GM12875 (cell line): ENCODE data around the gene IGDCC3.

ENCODE experiments used
- H3K4me3 ChIP-seq: one replicate; pipeline ENCODE4 v1.5.1; 2011; ENCODE audit warnings: low read depth, low read length, control low read depth
- TF ChIP-seq, protein P1 (sequence below): IDR thresholded peaks from 2 replicates; pipeline ENCODE4 v1.5.1; 2011; ENCODE audit warnings: low read depth, mild to moderate bottlenecking, control low read depth, inconsistent platforms, low read length, moderate library complexity, borderline replicate concordance; ENCODE audit not compliant: insufficient read depth

IGDCC3 gene

DNA sequence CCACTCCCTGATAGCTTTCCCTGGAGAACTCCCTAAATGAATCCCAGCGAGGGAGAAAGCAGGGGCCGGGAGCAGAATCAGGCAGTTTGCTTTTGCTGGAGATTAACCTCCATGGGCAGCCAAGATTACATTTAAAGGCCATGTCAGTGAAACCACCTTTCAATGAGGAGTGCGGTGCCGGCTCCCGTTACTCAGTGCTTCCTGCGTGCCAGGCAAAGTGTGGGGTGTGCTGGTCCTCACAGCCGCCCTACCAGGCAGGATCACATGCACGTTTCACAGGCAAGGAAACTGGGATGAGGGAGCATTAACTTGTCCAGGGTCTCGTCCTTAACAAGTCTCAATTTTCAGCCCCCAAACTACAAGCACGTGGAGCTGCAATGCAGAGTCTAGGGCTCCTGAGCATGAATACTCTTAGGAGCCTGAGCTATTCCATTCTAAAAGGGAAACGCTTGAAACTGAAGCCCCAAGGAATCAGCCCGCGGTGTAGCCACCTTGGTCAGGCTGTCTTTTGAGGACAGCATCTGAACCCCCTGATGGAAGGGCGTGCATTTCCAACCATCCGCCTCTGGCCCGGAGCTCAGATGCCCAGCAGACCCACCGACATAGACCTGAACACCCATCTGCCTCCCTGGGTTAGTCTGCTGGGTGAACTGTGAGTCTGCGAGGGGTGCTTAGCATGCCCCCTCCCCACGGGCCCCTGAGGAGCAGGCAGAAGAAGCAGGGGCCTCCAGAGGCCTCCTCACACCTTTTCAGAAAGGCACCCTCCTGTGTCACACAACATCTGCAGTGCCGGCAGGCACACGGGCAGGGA, 5.6 kb downstream of the IGDCC3 start:
- H3K4me3 ChIP-seq: no peak overlapping the region
- TF ChIP-seq, protein P1, sequence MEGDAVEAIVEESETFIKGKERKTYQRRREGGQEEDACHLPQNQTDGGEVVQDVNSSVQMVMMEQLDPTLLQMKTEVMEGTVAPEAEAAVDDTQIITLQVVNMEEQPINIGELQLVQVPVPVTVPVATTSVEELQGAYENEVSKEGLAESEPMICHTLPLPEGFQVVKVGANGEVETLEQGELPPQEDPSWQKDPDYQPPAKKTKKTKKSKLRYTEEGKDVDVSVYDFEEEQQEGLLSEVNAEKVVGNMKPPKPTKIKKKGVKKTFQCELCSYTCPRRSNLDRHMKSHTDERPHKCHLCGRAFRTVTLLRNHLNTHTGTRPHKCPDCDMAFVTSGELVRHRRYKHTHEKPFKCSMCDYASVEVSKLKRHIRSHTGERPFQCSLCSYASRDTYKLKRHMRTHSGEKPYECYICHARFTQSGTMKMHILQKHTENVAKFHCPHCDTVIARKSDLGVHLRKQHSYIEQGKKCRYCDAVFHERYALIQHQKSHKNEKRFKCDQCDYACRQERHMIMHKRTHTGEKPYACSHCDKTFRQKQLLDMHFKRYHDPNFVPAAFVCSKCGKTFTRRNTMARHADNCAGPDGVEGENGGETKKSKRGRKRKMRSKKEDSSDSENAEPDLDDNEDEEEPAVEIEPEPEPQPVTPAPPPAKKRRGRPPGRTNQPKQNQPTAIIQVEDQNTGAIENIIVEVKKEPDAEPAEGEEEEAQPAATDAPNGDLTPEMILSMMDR: no peak

DNA sequence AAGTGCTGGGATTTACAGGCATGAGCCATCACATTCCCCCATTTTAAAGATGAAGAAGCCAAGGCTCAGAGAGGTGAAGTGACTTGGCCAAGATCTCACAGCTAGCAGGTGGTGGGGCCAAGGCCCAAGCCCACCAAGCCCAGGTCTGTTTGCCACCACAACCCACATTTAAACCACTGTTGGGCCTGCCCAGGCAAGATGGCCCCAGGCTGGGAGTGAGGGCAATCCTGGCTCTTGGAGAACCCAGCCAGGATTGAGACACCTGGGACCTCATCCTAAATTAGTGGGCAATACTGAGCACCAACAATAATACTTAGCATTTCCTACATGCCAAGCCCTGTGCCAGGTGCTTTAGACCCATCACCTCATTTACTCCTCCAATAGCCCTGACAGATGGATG, 6.9 kb downstream of the IGDCC3 start:
- TF ChIP-seq, protein P1: no peak
- H3K4me3 ChIP-seq: no peak overlapping the region

DNA sequence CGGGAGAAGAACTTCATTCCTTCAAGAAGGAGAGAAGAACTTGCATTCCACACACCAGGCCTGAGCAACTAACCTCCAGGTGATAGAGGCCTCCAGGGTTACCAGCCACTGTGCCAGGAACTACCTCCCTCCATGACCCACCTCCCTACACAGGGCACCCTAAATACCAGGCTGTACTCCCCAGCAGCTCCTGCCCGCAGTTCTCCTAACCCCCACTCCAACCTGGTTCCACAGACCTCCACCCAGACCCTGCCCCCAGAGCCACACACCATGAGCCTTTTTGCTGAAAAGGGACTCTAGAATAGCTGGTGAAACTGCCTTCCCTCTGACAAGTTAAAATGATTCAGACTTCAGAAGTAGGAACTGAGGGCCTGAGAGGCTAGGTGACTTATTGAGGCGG, 8.2 kb downstream of the IGDCC3 start:
- TF ChIP-seq, protein P1: no peak
- no peak overlapping the region for H3K4me3 ChIP-seq

DNA sequence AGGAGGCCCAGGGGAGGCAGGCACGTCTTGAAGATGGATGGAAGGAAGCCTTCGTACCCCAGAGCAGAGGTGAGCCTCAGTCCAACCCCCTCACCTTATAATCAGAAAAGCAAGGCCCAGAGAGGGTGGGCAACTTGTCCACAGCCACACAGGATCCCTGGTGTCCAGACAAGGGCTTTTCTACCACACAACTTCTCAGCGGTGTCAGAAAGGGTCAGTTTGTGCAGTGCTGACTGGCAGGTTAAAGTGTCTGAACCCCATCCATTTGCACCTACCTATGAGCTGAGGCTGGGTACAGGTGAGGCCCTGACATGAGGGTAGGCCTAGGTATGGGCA, 8.6 kb downstream of the IGDCC3 start:
- TF ChIP-seq, protein P1: no peak
- H3K4me3 ChIP-seq: no peak overlapping the region

DNA sequence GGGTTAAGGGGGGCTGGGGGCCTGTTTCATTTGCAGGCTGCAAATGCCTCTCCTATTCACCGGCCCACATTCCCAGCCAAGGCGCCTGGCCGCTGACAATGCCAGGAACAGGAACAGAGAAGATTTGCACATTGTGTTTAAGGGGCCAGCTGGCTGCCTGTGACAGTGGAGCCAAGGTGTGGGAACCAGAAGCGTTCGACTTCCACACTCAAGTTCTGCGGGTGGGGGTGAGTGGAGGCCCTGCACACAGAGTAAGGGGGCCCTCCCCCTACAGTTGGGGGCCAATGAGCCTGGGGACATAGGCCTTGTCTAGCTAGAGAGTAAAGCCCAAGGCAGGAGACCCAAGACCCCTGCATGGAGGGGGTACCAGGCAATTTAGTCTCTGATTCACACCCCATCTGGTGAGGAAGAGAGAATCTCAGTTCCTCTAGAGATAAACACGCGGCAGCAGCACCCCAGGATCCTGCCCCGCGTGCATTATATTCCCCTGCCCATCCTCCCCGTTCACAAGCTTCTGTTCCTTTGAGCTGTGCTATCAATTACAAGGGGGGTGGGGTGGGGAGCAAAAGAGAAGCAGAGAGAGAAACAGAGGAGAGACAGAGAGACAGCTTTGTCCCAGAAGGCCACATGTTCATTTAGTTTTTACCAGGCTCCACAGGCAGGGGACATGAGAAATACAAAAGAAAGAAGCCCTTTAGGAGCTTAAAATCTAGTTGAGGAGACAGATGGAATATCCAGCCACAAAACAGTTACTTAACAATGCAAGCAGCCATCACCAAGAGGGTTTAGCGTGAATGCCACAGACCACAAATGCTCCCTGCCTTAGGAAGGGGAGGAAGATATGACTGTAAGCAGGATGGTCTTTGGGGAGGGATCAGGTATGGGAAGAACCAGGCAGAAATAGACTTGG, 9.2 kb downstream of the IGDCC3 start:
- no peak overlapping the region for H3K4me3 ChIP-seq
- TF ChIP-seq, protein P1: no peak

DNA sequence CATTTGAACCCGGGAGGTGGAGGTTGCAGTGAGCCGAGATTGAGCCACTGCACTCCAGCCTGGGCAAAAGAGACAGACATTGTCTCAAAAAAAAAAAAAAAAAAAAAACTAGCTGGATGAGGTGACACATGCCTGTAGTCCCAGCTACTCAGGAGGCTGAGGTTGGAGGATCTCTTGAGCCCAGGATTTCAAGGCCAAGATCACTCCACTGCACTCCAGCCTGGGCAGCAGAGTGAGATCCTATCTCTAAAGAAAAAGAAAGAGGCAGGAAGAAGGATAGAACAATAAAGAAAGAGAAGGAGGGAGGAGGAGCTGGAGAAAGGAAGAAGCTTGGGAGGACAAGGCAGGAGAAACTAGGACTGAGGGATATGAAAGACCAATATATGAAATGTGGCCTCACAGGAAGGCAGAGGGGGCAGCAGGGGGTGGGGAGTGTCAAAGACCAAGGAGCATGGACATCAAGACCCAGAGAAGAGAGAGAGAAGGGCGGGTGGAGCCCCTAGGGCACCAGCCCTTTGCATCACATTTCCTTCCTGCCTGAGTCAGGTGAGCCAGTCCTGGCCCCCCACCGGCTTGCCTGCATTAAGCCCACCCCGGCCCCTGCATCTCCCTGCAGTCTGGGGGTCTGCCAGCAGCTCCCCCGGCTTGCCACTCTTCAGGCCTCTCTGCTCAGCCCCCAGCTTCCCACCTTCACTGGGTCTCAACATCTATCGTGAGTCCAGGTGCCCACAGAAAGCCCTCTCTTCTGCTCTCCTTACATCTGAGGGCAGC, 11.5 kb downstream of the IGDCC3 start:
- no peak overlapping the region for H3K4me3 ChIP-seq
- TF ChIP-seq, protein P1: no peak
